Natural killer cell (primary cell): Measurements from ENCODE around the gene KDM4B. TPM values are rescaled to one million over a fixed set of nuclear protein-coding genes. Genes with fewer than 3 reads are reported as not detected.

ENCODE experiments used
- ATAC-seq, 3 donors: fragments of 150-1000 bp in 2 of 3; fragments of 200-7000 bp in 1 of 3; cut with Tn5 transposase; 1 replicate in 1 of 3; 2 replicates in 2 of 3; pipeline ENCODE4 v1.10.0; 2021; ENCODE audit warnings: mild to moderate bottlenecking in 2 of 3, moderate library complexity in 2 of 3
- DNase-seq, 2 donors: peaks; one replicate each; pipeline versions ENCODE4 v3.0.0 to v3.0.0-alpha.2; 2013 to 2021; ENCODE audit warnings: mixed read lengths in 1 of 2
- H3K27ac ChIP-seq: one replicate; pipeline ENCODE4 v1.5.1; 2013; ENCODE audit warnings: mild to moderate bottlenecking, low read length
- H3K27me3 ChIP-seq: one replicate; pipeline ENCODE4 v1.6.1; 2013; ENCODE audit warnings: low read length; ENCODE audit not compliant: control insufficient read depth, insufficient read depth
- H3K36me3 ChIP-seq: one replicate; pipeline ENCODE4 v1.6.1; 2013; ENCODE audit warnings: low read length; ENCODE audit not compliant: control insufficient read depth, insufficient read depth
- H3K4me1 ChIP-seq: one replicate; pipeline ENCODE4 v1.6.1; 2013; ENCODE audit warnings: low read length; ENCODE audit not compliant: control insufficient read depth, insufficient read depth
- H3K4me3 ChIP-seq: one replicate; pipeline ENCODE4 v1.5.1; 2013; ENCODE audit warnings: low read length
- H3K9me3 ChIP-seq: one replicate; pipeline ENCODE4 v1.6.1; 2013; ENCODE audit warnings: low read length; ENCODE audit not compliant: control insufficient read depth, insufficient read depth
- H3K27ac Mint-ChIP-seq, 2 donors: one replicate each; pipeline ENCODE4 v1.8.0; 2022; ENCODE audit warnings: mild to moderate bottlenecking in 2 of 2, mixed read lengths in 2 of 2, moderate library complexity in 1 of 2
- H3K27me3 Mint-ChIP-seq, 2 donors: one replicate each; pipeline ENCODE4 v1.8.0; 2022; ENCODE audit warnings: low read depth in 2 of 2, mixed read lengths in 2 of 2
- H3K36me3 Mint-ChIP-seq: one replicate; pipeline ENCODE4 v1.8.0; 2022; ENCODE audit warnings: mixed read lengths
- H3K4me1 Mint-ChIP-seq, 2 donors: one replicate each; pipeline ENCODE4 v1.8.0; 2022; ENCODE audit warnings: mixed read lengths in 2 of 2
- H3K4me3 Mint-ChIP-seq: one replicate; pipeline ENCODE4 v1.8.0; 2022; ENCODE audit warnings: mild to moderate bottlenecking, moderate library complexity, mixed read lengths
- H3K9me3 Mint-ChIP-seq, 2 donors: one replicate each; pipeline ENCODE4 v1.8.0; 2022; ENCODE audit warnings: mixed read lengths in 2 of 2
- WGBS: methylation state at CpG from one replicate; pipeline ENCODE4 v1.1.7; 2013; ENCODE audit warnings: missing lambda C conversion rate; ENCODE audit not compliant: insufficient coverage; 5-methylcytosine and 5-hydroxymethylcytosine counted together
- intact Hi-C: fragments of 100-400 bp; cut with micrococcal nuclease; formaldehyde crosslinking; loops from one replicate; pipeline ENCODE4 v1.14.2; 2022
- total RNA-seq, 4 donors: library from RNA; stranded (reverse); fragments of 120-200 nt in 1 of 4; gene quantifications; one replicate each; pipeline versions ENCODE4 v1.2.3 to v1.2.4, GENCODE V29; 2013 to 2022
- TF ChIP-seq, protein P1 (sequence below): fragments of 200-600 bp; IDR thresholded peaks from one replicate; pipeline ENCODE4 v1.8.0; 2022; ENCODE audit warnings: antibody characterized with exemption

The KDM4B gene
- total RNA-seq, 3 donors from 2014 or later (not counting 1 experiment from before 2014, with no cell fraction given): 68.0 to 73.5 (median 68.1) TPM

DNA sequence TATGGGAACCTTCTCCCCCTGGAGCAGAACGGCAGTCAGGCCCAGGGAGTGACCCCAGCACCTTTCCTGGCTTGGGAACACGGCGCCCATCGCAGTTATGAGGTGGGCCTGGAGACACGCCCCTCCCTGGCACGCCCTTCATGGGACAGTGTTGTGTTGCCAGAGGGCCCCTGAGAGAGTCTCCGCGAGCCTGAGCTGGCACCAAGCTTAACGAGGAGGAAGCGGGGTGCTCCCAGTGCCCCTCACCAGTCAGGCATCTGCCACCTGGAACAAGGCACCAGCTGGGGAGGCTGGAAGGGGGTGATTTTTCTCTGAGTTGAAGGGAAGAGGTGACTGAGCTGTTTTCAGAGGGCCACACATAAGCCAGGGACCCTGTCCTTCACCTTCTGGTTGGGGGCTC is 180.6 kb downstream of the KDM4B start:
- Mint-ChIP-seq H3K36me3 (no peaks in the 10 kb centered on the region), H3K4me3 (no peak overlapping the region), H3K4me1 (peaks cover 4 to 5% of the 10 kb centered on the region in 2 donors), H3K27ac (no peak overlapping the region), H3K27me3 (no peaks in the 10 kb centered on the region), H3K9me3 (no peaks in the 10 kb centered on the region)
- intact Hi-C loops: no loop called here
- no peak overlapping the region for H3K4me3 ChIP-seq
- H3K27ac ChIP-seq: no peak overlapping the region
- ATAC-seq (no peak), DNase-seq (no peak)
- H3K9me3 ChIP-seq: no peaks in the 10 kb centered on the region
- 97% methylated on average over 10 of the region's 10 CpGs for WGBS
- no peaks in the 10 kb centered on the region for H3K27me3 ChIP-seq
- TF ChIP-seq, protein P1, sequence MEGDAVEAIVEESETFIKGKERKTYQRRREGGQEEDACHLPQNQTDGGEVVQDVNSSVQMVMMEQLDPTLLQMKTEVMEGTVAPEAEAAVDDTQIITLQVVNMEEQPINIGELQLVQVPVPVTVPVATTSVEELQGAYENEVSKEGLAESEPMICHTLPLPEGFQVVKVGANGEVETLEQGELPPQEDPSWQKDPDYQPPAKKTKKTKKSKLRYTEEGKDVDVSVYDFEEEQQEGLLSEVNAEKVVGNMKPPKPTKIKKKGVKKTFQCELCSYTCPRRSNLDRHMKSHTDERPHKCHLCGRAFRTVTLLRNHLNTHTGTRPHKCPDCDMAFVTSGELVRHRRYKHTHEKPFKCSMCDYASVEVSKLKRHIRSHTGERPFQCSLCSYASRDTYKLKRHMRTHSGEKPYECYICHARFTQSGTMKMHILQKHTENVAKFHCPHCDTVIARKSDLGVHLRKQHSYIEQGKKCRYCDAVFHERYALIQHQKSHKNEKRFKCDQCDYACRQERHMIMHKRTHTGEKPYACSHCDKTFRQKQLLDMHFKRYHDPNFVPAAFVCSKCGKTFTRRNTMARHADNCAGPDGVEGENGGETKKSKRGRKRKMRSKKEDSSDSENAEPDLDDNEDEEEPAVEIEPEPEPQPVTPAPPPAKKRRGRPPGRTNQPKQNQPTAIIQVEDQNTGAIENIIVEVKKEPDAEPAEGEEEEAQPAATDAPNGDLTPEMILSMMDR: no peak
- H3K36me3 ChIP-seq: peaks cover 20% of the 10 kb centered on the region
- no peaks in the 10 kb centered on the region for H3K4me1 ChIP-seq

DNA sequence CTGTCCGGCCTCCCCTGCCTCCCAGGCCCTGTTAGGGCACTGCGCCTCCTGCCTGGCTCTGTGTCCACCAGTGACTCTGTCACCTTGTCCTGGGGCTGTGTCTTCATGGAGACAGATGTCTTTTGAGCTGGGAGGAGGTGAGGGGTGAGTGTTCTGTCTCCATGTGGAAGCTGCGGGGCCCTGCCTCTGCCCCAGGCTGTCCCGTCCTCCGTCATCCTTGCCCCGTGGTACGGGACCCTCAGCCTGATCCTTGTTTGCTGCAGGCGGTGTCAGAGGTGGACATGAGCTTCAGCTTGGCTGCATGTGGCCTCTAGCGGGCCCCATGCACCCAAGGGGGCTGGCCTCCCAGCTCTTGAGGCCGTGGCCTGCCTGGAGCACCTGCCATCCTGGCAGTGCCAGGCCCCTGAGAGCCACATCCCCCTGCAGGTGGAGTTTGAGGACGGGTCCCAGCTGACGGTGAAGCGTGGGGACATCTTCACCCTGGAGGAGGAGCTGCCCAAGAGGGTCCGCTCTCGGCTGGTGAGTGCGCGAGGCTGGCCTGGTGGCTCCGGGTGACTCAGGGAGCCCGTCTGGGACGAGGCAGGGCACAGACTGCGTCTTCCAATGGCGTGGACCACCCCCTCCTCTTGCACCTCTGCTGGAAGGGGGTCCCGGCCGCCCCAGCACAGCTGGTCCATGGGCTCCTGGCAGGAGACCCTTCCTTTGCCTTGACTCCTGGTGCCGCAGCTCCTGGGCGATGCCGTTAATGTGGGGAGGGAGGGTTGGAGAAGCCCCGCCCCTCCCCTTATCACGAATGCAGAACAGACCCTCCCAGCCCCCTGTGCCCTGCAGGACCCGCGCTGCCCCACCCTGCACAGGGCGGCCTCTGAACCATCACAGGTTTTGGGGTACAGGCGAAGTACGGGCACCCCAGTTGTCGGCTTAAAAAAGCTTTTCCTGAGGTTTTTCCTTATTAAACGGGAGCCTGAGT is 181.3 kb downstream of the KDM4B start:
- Mint-ChIP-seq H3K27me3 (no peaks in the 10 kb centered on the region), H3K9me3 (no peaks in the 10 kb centered on the region), H3K36me3 (no peaks in the 10 kb centered on the region), H3K4me3 (no peak overlapping the region), H3K27ac (no peak overlapping the region), H3K4me1 (peaks cover 4 to 5% of the 10 kb centered on the region in 2 donors)
- no peak overlapping the region for H3K27ac ChIP-seq
- no peaks in the 10 kb centered on the region for H3K27me3 ChIP-seq
- no peak for DNase-seq
- no peak overlapping the region for H3K4me3 ChIP-seq
- intact Hi-C loops: no loop called here
- H3K4me1 ChIP-seq: no peaks in the 10 kb centered on the region
- peaks cover 15% of the 10 kb centered on the region for H3K36me3 ChIP-seq
- TF ChIP-seq, protein P1: no peak
- ATAC-seq: no peak
- WGBS: 96% methylated on average over 36 of the region's 36 CpGs
- no peaks in the 10 kb centered on the region for H3K9me3 ChIP-seq

DNA sequence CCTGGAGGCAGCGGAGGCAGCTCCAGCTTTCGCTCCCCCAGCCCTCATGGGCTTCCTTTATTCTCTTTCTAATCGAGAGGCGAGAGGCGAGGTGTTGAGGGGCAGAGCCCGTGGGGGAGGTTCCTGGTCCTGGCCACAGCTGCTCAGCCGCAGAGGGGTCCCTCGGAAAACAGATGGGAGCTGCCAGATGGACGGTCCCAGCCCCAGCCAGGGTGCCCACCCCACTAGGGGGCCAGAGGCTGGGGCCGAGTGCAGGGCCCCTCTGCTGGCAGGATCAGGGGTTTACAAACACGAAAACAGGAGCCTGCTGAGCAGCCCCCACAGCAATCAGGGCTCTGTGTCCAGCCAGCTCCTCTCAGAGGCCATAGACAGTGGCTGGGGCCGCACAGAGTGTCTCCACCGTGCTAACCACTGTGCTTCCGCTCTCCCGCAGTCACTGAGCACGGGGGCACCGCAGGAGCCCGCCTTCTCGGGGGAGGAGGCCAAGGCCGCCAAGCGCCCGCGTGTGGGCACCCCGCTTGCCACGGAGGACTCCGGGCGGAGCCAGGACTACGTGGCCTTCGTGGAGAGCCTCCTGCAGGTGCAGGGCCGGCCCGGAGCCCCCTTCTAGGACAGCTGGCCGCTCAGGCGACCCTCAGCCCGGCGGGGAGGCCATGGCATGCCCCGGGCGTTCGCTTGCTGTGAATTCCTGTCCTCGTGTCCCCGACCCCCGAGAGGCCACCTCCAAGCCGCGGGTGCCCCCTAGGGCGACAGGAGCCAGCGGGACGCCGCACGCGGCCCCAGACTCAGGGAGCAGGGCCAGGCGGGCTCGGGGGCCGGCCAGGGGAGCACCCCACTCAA is 182.2 kb downstream of the KDM4B start:
- 95% methylated on average over 52 of the region's 52 CpGs for WGBS
- H3K27me3 Mint-ChIP-seq: no peaks in the 10 kb centered on the region
- H3K4me1 Mint-ChIP-seq: peaks cover 4% of the 10 kb centered on the region in 2 donors
- no peaks in the 10 kb centered on the region for H3K4me1 ChIP-seq
- no peaks in the 10 kb centered on the region for H3K36me3 Mint-ChIP-seq
- no peak overlapping the region for H3K27ac ChIP-seq
- peaks cover 10% of the 10 kb centered on the region for H3K36me3 ChIP-seq
- no peak for DNase-seq
- H3K27me3 ChIP-seq: no peaks in the 10 kb centered on the region
- H3K9me3 Mint-ChIP-seq: no peaks in the 10 kb centered on the region
- H3K9me3 ChIP-seq: no peaks in the 10 kb centered on the region
- no peak overlapping the region for H3K27ac Mint-ChIP-seq
- intact Hi-C loops: no loop called here
- no peak overlapping the region for H3K4me3 Mint-ChIP-seq
- ATAC-seq: no peak
- no peak overlapping the region for H3K4me3 ChIP-seq
- TF ChIP-seq, protein P1: no peak
